ENCODE results near the gene CASZ1.

Gene CASZ1

GRCh38 chr1:10812387-10812915, 16.0 kb upstream of the CASZ1 start:
- no peaks in the 10 kb centered on the region for H3K9me3 ChIP-seq (ENCODE audit: control insufficient read depth, low read length)
- H3K4me3 ChIP-seq (ENCODE audit: insufficient read depth in 1 of 2, low read depth in 1 of 2, low read length in 2 of 2): no peak overlapping the region
- WGBS: 85% methylated on average over 11 of the region's 11 CpGs
- no peak overlapping the region for H4K8ac ChIP-seq (ENCODE audit: low read length)
- no peak overlapping the region for H3K27ac ChIP-seq (ENCODE audit: low read length, poor library complexity, severe bottlenecking)
- H3K18ac ChIP-seq (ENCODE audit: low read depth in 1 of 2, low read length in 2 of 2): no peak overlapping the region
- H3K79me1 ChIP-seq (replicated peaks; ENCODE audit: low read length, poor library complexity, severe bottlenecking): no peaks in the 10 kb centered on the region
- no peak for DNase-seq
- H2BK120ac ChIP-seq (ENCODE audit: low read depth, low read length): no peak overlapping the region
- H2BK15ac ChIP-seq (ENCODE audit: low read depth, poor library complexity, severe bottlenecking): no peak overlapping the region
- H3K27me3 ChIP-seq (ENCODE audit: control insufficient read depth in 1 of 2, insufficient read depth in 1 of 2, low read length in 2 of 2): peaks cover 86 to 91% of the 10 kb centered on the region in 2 experiments
- no peak overlapping the region for H3K4me2 ChIP-seq (ENCODE audit: low read length, poor library complexity, severe bottlenecking)
- H2BK12ac ChIP-seq (ENCODE audit: low read length in 2 of 2): no peak overlapping the region
- H2BK5ac ChIP-seq (ENCODE audit: low read depth, low read length, poor library complexity, severe bottlenecking): no peak overlapping the region
- H3K14ac ChIP-seq (ENCODE audit: low read length in 2 of 2): no peak overlapping the region
- H2AK5ac ChIP-seq (ENCODE audit: low read length, severe bottlenecking): no peak overlapping the region
- H3K36me3 ChIP-seq (ENCODE audit: control insufficient read depth in 1 of 2, insufficient read depth in 2 of 2, low read depth in 1 of 2, low read length in 2 of 2): no peaks in the 10 kb centered on the region
- no peak overlapping the region for H4K91ac ChIP-seq (ENCODE audit: low read length)
- H3K4ac ChIP-seq (ENCODE audit: low read depth in 1 of 2, low read length in 2 of 2): no peak overlapping the region
- no peak overlapping the region for H2AFZ ChIP-seq (ENCODE audit: low read depth, low read length)
- no peak overlapping the region for H3K23ac ChIP-seq (ENCODE audit: low read length in 2 of 2)
- H3K4me1 ChIP-seq (ENCODE audit: control insufficient read depth, insufficient read depth, low read depth, low read length): no peaks in the 10 kb centered on the region
- no peak overlapping the region for H3K9ac ChIP-seq (ENCODE audit: low read length)

- Histone ChIP-seq H3K4me3 (ENCODE audit: insufficient read depth in 1 of 2, low read depth in 1 of 2, low read length in 2 of 2) (no peak overlapping the region), H3K9ac (ENCODE audit: low read length) (no peak overlapping the region), H3K36me3 (ENCODE audit: control insufficient read depth in 1 of 2, insufficient read depth in 2 of 2, low read depth in 1 of 2, low read length in 2 of 2) (no peaks in the 10 kb centered on the region), H3K27ac (ENCODE audit: low read length, poor library complexity, severe bottlenecking) (no peak overlapping the region), H3K23ac (ENCODE audit: low read length in 2 of 2) (no peak overlapping the region), H4K91ac (ENCODE audit: low read length) (no peak overlapping the region), H2BK120ac (ENCODE audit: low read depth, low read length) (no peak overlapping the region), H3K14ac (ENCODE audit: low read length in 2 of 2) (no peak overlapping the region), H3K4ac (ENCODE audit: low read depth in 1 of 2, low read length in 2 of 2) (no peak overlapping the region), H3K18ac (ENCODE audit: low read depth in 1 of 2, low read length in 2 of 2) (no peak overlapping the region), H4K8ac (ENCODE audit: low read length) (no peak overlapping the region), H3K79me1 (replicated peaks; ENCODE audit: low read length, poor library complexity, severe bottlenecking) (no peaks in the 10 kb centered on the region), H2BK15ac (ENCODE audit: low read depth, poor library complexity, severe bottlenecking) (no peak overlapping the region), H3K4me2 (ENCODE audit: low read length, poor library complexity, severe bottlenecking) (no peak overlapping the region), H2BK5ac (ENCODE audit: low read depth, low read length, poor library complexity, severe bottlenecking) (no peak overlapping the region), H3K9me3 (ENCODE audit: control insufficient read depth, low read length) (no peaks in the 10 kb centered on the region), H3K27me3 (ENCODE audit: control insufficient read depth in 1 of 2, insufficient read depth in 1 of 2, low read length in 2 of 2) (peaks cover 78 to 84% of the 10 kb centered on the region in 2 experiments), H2AFZ (ENCODE audit: low read depth, low read length) (no peak overlapping the region), H2AK5ac (ENCODE audit: low read length, severe bottlenecking) (no peak overlapping the region), H3K4me1 (ENCODE audit: control insufficient read depth, insufficient read depth, low read depth, low read length) (no peaks in the 10 kb centered on the region), H2BK12ac (ENCODE audit: low read length in 2 of 2) (no peak overlapping the region)
- 73% methylated on average over 7 of the region's 7 CpGs for WGBS
- DNase-seq: no peak
These were observed 12.0 kb upstream of the CASZ1 start for GRCh38 chr1:10808441-10808840.

DNA sequence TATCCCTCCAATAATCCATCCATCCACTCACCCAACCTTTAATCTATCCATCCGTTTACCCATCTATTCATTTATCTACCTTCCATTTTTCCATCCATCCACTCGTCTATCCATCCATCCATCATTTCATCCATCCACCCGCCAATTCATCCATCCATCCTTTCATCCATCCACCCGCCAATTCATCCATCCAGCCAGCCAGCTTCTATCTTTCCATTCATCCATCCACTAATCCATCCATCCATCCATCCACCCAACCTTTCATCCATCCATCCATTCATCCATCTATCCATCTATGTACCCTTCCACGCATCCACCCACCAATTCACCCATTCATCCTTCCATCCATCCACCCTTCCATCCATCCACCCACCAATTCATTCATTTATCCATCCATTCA, 10.5 kb upstream of the CASZ1 start:
- Histone ChIP-seq H3K23ac (ENCODE audit: low read length in 2 of 2) (no peak overlapping the region), H2BK120ac (ENCODE audit: low read depth, low read length) (no peak overlapping the region), H4K91ac (ENCODE audit: low read length) (no peak overlapping the region), H3K9me3 (ENCODE audit: control insufficient read depth, low read length) (no peaks in the 10 kb centered on the region), H3K36me3 (ENCODE audit: control insufficient read depth in 1 of 2, insufficient read depth in 2 of 2, low read depth in 1 of 2, low read length in 2 of 2) (no peaks in the 10 kb centered on the region), H3K14ac (ENCODE audit: low read length in 2 of 2) (no peak overlapping the region), H3K4me2 (ENCODE audit: low read length, poor library complexity, severe bottlenecking) (no peak overlapping the region), H3K4me3 (ENCODE audit: insufficient read depth in 1 of 2, low read depth in 1 of 2, low read length in 2 of 2) (no peak overlapping the region), H3K9ac (ENCODE audit: low read length) (no peak overlapping the region), H3K27me3 (ENCODE audit: control insufficient read depth in 1 of 2, insufficient read depth in 1 of 2, low read length in 2 of 2) (peaks cover 75 to 85% of the 10 kb centered on the region in 2 experiments), H2AK5ac (ENCODE audit: low read length, severe bottlenecking) (no peak overlapping the region), H2BK5ac (ENCODE audit: low read depth, low read length, poor library complexity, severe bottlenecking) (no peak overlapping the region), H3K4me1 (ENCODE audit: control insufficient read depth, insufficient read depth, low read depth, low read length) (no peaks in the 10 kb centered on the region), H4K8ac (ENCODE audit: low read length) (no peak overlapping the region), H2BK12ac (ENCODE audit: low read length in 2 of 2) (no peak overlapping the region), H3K4ac (ENCODE audit: low read depth in 1 of 2, low read length in 2 of 2) (no peak overlapping the region), H3K18ac (ENCODE audit: low read depth in 1 of 2, low read length in 2 of 2) (no peak overlapping the region), H3K79me1 (replicated peaks; ENCODE audit: low read length, poor library complexity, severe bottlenecking) (no peaks in the 10 kb centered on the region), H2AFZ (ENCODE audit: low read depth, low read length) (no peak overlapping the region), H3K27ac (ENCODE audit: low read length, poor library complexity, severe bottlenecking) (no peak overlapping the region), H2BK15ac (ENCODE audit: low read depth, poor library complexity, severe bottlenecking) (no peak overlapping the region)
- 85% methylated on average over 5 of the region's 5 CpGs for WGBS
- no peak for DNase-seq

GRCh38 chr1:10803971-10804820, 7.8 kb upstream of the CASZ1 start:
- Histone ChIP-seq H3K4me1 (ENCODE audit: control insufficient read depth, insufficient read depth, low read depth, low read length) (no peaks in the 10 kb centered on the region), H3K18ac (ENCODE audit: low read depth in 1 of 2, low read length in 2 of 2) (no peak overlapping the region), H2BK5ac (ENCODE audit: low read depth, low read length, poor library complexity, severe bottlenecking) (no peak overlapping the region), H4K91ac (ENCODE audit: low read length) (no peak overlapping the region), H2BK12ac (ENCODE audit: low read length in 2 of 2) (no peak overlapping the region), H3K23ac (ENCODE audit: low read length in 2 of 2) (no peak overlapping the region), H3K14ac (ENCODE audit: low read length in 2 of 2) (peak overlapping the region in 1 of 2 experiments; percentile 72), H3K9me3 (ENCODE audit: control insufficient read depth, low read length) (no peaks in the 10 kb centered on the region), H3K36me3 (ENCODE audit: control insufficient read depth in 1 of 2, insufficient read depth in 2 of 2, low read depth in 1 of 2, low read length in 2 of 2) (no peaks in the 10 kb centered on the region), H3K4me2 (ENCODE audit: low read length, poor library complexity, severe bottlenecking) (no peak overlapping the region), H2AFZ (ENCODE audit: low read depth, low read length) (no peak overlapping the region), H3K79me1 (replicated peaks; ENCODE audit: low read length, poor library complexity, severe bottlenecking) (no peaks in the 10 kb centered on the region), H4K8ac (ENCODE audit: low read length) (no peak overlapping the region), H2AK5ac (ENCODE audit: low read length, severe bottlenecking) (no peak overlapping the region), H3K4me3 (ENCODE audit: insufficient read depth in 1 of 2, low read depth in 1 of 2, low read length in 2 of 2) (no peak overlapping the region), H3K4ac (ENCODE audit: low read depth in 1 of 2, low read length in 2 of 2) (no peak overlapping the region), H3K9ac (ENCODE audit: low read length) (no peak overlapping the region), H3K27me3 (ENCODE audit: control insufficient read depth in 1 of 2, insufficient read depth in 1 of 2, low read length in 2 of 2) (peaks cover 82 to 91% of the 10 kb centered on the region in 2 experiments), H3K27ac (ENCODE audit: low read length, poor library complexity, severe bottlenecking) (no peak overlapping the region), H2BK15ac (ENCODE audit: low read depth, poor library complexity, severe bottlenecking) (no peak overlapping the region), H2BK120ac (ENCODE audit: low read depth, low read length) (no peak overlapping the region)
- 78% methylated on average over 15 of the region's 21 CpGs for WGBS
- no peak for DNase-seq

All from mesenchymal stem cell (in vitro differentiated cells and primary cell).